ENCODE data around the gene RITA1. TPM values are rescaled to one million over a fixed set of nuclear protein-coding genes. Genes with fewer than 3 reads are reported as not detected.

Gene RITA1
- total RNA-seq, 2 donors from 2014 or later, result 12.2 to 26.9 TPM

- ATAC-seq (ENCODE audit: insufficient number of reproducible peaks, low FRiP score, low read depth) (no peak), DNase-seq (ENCODE audit: low spot score) (no peak)
- H3K27ac ChIP-seq, result no peak overlapping the region
- H3K4me1 ChIP-seq (ENCODE audit: control insufficient read depth in 1 of 2, low read depth in 2 of 2), result peaks cover 32 to 61% of the 10 kb centered on the region in 2 donors
- H3K4me3 ChIP-seq, result peak overlapping the region; percentile 67
- H3K27me3 ChIP-seq (replicated peaks; ENCODE audit: insufficient read depth), result no peaks in the 10 kb centered on the region
- H3K36me3 ChIP-seq, result no peaks in the 10 kb centered on the region
- TF ChIP-seq CTCF (IDR thresholded peaks at IDR 0.05), result no peak
- no peaks in the 10 kb centered on the region for H3K9me3 ChIP-seq
These were observed 35.2 kb downstream of the RITA1 start for GRCh38 chr12:113220593-113221180.

GRCh38 chr12:113221181-113221996 lies 35.9 kb downstream of the RITA1 start, which contains the start of gene TPCN1:
Gene TPCN1 (plus strand): TSS chr12:113221464. CDS start chr12:113226853, 5,389 bp downstream.
- ATAC-seq (ENCODE audit: insufficient number of reproducible peaks, low FRiP score, low read depth) (peak; percentile 97), DNase-seq (ENCODE audit: low spot score) (peak; percentile 99)
- H3K9me3 ChIP-seq, result no peaks in the 10 kb centered on the region
- H3K4me1 ChIP-seq (ENCODE audit: control insufficient read depth in 1 of 2, low read depth in 2 of 2), result peaks cover 25 to 56% of the 10 kb centered on the region in 2 donors
- TF ChIP-seq CTCF (IDR thresholded peaks at IDR 0.05), result no peak
- peak within 1 kb of the TSS; percentile 85 for H3K4me3 ChIP-seq
- no peaks in the 10 kb centered on the region for H3K36me3 ChIP-seq
- no peaks in the 10 kb centered on the region for H3K27me3 ChIP-seq (replicated peaks; ENCODE audit: insufficient read depth)
- peak within 1 kb of the TSS; percentile 84 to 91 for H3K27ac ChIP-seq

- no peak for TF ChIP-seq CTCF (IDR thresholded peaks at IDR 0.05)
- H3K27me3 ChIP-seq (replicated peaks; ENCODE audit: insufficient read depth), result no peaks in the 10 kb centered on the region
- H3K4me1 ChIP-seq (ENCODE audit: control insufficient read depth in 1 of 2, low read depth in 2 of 2), result peaks cover 23 to 56% of the 10 kb centered on the region in 2 donors
- H3K9me3 ChIP-seq, result no peaks in the 10 kb centered on the region
- peak overlapping the region; percentile 84 to 91 for H3K27ac ChIP-seq
- H3K36me3 ChIP-seq, result no peaks in the 10 kb centered on the region
- H3K4me3 ChIP-seq, result peak overlapping the region; percentile 85
- ATAC-seq (ENCODE audit: insufficient number of reproducible peaks, low FRiP score, low read depth) (no peak), DNase-seq (ENCODE audit: low spot score) (no peak)
These were observed 36.6 kb downstream of the RITA1 start for GRCh38 chr12:113221997-113222729.

GRCh38 chr12:113222730-113223531 lies 37.4 kb downstream of the RITA1 start:
- ATAC-seq (ENCODE audit: insufficient number of reproducible peaks, low FRiP score, low read depth) (peak; percentile 28), DNase-seq (ENCODE audit: low spot score) (no peak)
- Histone ChIP-seq H3K27ac (peak overlapping the region; percentile 84 to 91), H3K36me3 (no peaks in the 10 kb centered on the region), H3K4me3 (peak overlapping the region; percentile 85), H3K9me3 (no peaks in the 10 kb centered on the region), H3K4me1 (ENCODE audit: control insufficient read depth in 1 of 2, low read depth in 2 of 2) (peaks cover 26 to 56% of the 10 kb centered on the region in 2 donors), H3K27me3 (replicated peaks; ENCODE audit: insufficient read depth) (no peaks in the 10 kb centered on the region)
- peak; percentile 11 for TF ChIP-seq CTCF (IDR thresholded peaks at IDR 0.05)
